ENCODE results near the gene SYNGR3.

DNA sequence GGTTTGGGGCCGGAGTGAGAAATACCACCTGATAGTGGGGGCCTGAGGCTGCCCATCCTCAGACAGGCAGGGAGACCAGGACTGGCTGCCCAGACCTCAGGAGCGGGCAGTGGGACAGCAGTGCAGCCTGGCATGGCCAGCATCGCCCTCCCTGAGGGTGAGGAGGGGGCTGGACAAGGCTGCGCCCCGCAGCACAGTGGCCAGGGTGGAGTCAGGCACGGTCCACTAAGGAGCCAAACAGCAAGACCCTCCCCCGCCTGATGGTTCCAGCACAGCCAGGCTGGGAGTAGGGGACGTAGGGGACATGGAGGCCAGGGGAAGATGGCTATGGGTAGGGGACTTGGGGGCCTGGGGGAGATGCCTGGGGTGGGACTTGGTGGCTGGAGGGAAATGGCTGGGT is 16.5 kb downstream of the SYNGR3 start:
- TF ChIP-seq, protein P1, sequence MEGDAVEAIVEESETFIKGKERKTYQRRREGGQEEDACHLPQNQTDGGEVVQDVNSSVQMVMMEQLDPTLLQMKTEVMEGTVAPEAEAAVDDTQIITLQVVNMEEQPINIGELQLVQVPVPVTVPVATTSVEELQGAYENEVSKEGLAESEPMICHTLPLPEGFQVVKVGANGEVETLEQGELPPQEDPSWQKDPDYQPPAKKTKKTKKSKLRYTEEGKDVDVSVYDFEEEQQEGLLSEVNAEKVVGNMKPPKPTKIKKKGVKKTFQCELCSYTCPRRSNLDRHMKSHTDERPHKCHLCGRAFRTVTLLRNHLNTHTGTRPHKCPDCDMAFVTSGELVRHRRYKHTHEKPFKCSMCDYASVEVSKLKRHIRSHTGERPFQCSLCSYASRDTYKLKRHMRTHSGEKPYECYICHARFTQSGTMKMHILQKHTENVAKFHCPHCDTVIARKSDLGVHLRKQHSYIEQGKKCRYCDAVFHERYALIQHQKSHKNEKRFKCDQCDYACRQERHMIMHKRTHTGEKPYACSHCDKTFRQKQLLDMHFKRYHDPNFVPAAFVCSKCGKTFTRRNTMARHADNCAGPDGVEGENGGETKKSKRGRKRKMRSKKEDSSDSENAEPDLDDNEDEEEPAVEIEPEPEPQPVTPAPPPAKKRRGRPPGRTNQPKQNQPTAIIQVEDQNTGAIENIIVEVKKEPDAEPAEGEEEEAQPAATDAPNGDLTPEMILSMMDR (IDR thresholded peaks at IDR 0.05; ENCODE audit: low read depth, low read length, poor library complexity, severe bottlenecking): no peak
- no peak for TF ChIP-seq EZH2phosphoT487 (IDR thresholded peaks at IDR 0.05; ENCODE audit: borderline replicate concordance, low read length)
